DMS53 (cell line): ENCODE results near the gene PDCD1LG2.
"Not testable (repeated sequence)": the region's sequence is repeated elsewhere in the genome, so short reads cannot be mapped to it uniquely, and the experiment has no call there.

Experiments used
- DNase-seq: peaks from one replicate; lab custom pipeline; 2025; lab: John Stamatoyannopoulos, UW

The PDCD1LG2 gene

GRCh38 chr9:5510360-5510931 is at the start of gene PDCD1LG2:
PDCD1LG2 (plus strand) TSS chr9:5510531; CDS start chr9:5522547, 12,016 bp downstream.
- no peak for DNase-seq

GRCh38 chr9:5464831-5465330 is 45.5 kb upstream of the PDCD1LG2 start:
- DNase-seq, result not testable (repeated sequence)

DNA sequence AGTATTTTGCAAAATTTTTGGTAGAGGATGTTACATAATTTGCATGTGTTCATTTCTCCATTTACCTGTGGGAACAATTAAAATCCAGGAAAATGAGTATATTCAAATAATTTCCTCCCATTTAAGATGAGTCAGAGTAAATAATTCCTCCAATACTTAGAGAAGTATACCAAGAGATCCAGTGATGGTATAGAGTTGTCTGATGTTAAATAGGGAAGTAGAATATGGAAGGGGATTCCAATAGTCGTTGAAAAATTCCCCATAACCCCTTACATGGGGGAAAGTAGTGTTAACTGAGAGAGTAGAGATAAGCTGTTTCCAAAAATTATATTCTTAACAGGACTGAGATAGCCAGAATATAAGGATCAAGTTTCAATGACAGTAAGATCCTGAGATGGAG is 44.3 kb upstream of the PDCD1LG2 start:
- no peak for DNase-seq

DNA sequence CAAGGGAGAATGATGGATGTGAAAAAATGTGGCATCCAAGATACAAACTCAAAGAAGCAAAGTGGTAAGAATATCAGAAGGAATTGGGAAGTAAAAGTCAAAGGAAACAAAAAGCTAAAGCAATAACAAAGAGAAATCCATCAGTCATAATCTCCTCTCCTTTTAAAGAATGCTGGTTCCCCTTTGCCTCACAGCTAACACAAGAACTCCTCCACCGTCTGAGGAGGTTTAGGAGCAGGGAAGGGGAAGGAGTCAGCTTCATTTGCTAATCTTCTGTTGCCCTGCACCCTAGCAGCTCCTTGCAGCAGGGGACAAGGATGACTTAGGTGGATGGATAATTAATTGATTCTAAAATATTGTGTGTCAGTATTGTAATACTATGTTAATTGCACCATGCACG is 43.6 kb upstream of the PDCD1LG2 start:
- DNase-seq, result no peak

- DNase-seq, result no peak
Observed at GRCh38 chr9:5468850-5469249, 41.5 kb upstream of the PDCD1LG2 start.

- DNase-seq, result no peak
Observed at GRCh38 chr9:5470122-5470521, 40.2 kb upstream of the PDCD1LG2 start.

- DNase-seq, result no peak
Observed at GRCh38 chr9:5470816-5471215, 39.5 kb upstream of the PDCD1LG2 start.

GRCh38 chr9:5475611-5476010 is 34.7 kb upstream of the PDCD1LG2 start:
- not testable (repeated sequence) for DNase-seq

DNA sequence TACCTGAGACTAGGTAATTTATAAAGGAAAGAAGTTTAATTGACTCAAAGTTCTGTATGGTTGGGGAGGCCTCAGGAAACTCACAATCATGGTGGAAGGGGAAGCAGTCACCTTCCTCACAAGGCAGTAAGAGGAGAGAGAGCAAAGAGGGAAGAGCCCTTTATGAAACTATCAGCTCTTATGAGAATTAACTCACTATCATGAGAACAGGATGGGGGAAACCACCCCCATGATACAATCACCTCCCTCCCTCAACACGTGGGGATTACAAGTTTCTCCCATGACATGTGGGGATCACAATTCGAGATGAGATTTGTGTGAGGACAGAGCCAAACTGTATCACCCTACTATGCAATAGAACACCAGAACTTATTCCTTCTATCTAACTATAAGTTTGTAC is 32.1 kb upstream of the PDCD1LG2 start:
- DNase-seq, result no peak

DNA sequence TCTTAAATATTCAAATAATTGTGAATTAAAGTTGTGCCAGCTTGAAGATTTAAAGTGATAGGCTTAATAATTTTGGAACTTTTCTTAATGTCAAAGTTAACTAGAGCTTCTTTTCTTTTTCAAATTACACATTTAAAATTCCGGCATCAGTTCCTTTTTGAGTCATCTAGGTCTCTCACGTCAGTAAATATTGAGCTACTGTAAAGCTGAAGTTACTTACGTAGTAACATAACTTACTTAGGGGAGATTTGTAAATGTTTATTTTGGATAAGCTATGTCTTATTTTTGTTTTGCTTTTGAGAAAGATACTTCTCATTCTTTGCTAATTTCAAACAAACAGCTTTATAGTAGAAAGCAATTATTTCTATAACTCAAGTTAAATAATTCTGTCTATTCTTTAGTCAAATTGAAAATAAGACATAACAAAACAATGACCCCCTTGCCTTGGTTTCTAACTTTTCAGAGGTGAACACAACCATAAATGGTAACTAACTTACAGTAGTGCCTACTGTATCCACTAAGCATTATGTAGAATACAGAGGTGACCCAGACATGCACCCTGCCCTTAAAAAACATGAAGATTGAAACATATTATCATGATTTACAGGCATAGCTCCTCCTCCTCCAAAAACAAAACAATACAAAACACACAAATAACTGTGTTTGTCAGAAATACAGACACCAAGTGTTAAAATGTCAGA is 30.2 kb upstream of the PDCD1LG2 start:
- no peak for DNase-seq

GRCh38 chr9:5480919-5481318 is 29.4 kb upstream of the PDCD1LG2 start:
- DNase-seq, result no peak

DNA sequence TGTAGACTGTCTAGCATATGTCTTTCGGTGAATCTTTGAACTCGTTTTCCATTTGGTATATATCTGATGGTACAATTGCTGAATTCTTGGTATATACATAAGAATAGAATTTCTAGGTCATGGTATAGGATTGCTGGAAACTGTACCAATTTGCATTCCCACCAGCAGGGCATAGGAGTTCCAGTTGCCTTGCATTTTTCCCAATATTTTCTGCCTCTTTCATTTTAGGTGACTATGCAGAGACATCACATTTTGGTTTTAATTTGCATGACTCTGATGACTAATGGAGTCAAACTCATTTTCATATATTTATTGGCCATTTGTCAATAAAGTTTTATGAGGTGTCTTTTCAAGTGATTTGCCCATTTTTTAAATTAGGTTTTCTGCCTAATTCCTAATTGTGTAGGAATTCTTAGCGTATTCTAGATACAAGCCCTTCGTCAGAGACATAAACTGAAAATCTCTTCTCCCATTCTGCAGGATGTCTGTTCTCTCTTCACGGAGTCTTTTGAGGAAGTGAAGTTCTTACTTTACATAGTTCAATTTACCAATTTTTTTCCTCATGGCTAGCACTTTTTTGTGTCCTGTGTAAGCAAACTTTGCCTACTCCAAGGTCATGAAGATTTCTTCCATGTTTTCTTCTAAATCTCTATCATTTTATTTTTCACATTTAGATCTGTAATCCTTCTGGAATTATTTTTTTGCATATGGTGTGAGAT is 28.9 kb upstream of the PDCD1LG2 start:
- DNase-seq, result no peak

- DNase-seq, result no peak
Observed at GRCh38 chr9:5482194-5482593, 28.1 kb upstream of the PDCD1LG2 start.

- no peak for DNase-seq
Observed at GRCh38 chr9:5483306-5483705, 27.0 kb upstream of the PDCD1LG2 start.

- DNase-seq, result no peak
Observed at GRCh38 chr9:5485378-5486085, 24.8 kb upstream of the PDCD1LG2 start.

- DNase-seq, result no peak
Observed at GRCh38 chr9:5486988-5487387, 23.3 kb upstream of the PDCD1LG2 start.

- no peak for DNase-seq
Observed at GRCh38 chr9:5488221-5489008, 21.9 kb upstream of the PDCD1LG2 start.

DNA sequence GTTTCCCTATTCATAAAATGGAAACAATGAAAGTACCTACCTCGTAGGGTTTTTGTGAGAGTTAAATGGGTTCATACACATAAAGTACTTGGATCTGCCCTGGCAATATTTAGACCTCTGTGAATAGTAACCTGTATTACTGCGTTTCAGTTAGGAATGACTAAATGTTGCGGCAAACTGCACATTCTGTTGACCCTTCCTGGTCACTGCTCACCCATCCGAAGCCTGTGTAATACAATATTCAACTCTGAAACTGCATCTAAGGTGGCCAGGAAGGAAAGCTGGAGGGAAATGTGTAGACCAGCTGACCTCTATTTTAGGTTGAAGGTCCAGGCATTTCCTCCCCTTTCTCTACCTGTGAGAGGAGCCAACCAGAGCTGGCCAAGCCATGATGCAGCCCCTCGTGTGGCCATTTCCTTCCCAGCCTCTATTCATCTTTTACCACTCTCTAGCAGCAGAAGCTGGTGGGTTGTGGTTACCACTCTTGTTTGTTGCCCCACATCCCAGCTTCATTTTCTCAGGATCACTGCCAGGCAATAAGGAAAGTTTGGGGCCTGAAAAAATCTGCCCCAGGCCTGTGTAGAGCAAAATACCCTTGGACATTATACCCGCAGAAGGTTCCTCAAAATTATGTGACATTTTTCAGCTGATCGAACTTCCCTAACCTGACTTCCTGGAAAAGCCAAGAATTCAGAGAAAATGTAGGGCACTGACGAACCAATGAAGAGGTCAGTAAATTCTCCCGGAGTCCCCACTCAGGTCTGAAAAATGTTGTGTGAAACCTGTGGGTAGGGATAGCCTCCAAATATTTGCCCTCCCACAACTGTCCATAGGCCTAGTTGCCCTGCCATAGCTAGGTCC is 20.5 kb upstream of the PDCD1LG2 start:
- DNase-seq, result no peak

GRCh38 chr9:5492965-5493678 is 17.2 kb upstream of the PDCD1LG2 start:
- no peak for DNase-seq
